GM19193 (cell line): ENCODE data around the gene KIAA0040.

Experiments used
- POLR2A ChIP-seq: IDR thresholded peaks from 4 replicates; pipeline ENCODE4 v1.6.1; 2011; ENCODE audit not compliant: insufficient read depth, insufficient read length; ENCODE audit errors: extremely low read depth

KIAA0040 gene

DNA sequence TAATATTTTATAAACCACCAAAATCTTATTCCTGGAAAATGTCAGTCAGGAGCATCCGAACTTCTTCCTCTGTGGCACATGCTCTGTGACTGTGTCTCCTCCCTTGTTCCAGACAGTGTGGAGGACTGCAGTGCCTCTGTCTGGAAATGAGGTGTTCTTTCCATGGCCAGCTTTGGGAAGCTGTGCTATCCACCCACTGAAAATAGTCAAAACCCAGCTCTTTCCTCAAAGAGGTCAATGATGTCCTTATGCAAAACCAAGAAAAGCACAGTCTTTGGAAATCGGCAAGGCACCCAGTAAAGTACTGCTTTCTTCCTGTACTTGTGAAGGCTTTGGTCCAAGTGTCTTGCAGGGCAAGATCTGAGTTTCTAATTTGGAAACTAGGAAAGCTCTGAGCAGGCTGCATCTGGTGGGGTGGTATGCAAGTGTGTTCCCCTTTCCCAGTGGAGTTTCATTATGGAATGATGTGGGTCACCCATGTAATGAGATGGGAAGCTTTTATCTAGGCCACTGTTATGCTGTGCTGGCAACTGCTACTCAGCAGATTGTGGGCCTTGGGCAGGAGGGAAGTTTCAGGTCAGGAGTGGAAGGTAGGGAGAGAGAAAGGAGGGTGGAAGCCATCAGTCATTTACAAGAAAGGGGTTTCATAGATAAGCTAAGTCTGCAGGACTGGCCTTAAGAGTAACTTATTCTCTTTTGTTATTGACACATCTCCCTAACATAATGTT lies 6.0 kb downstream of the KIAA0040 start:
- TF ChIP-seq POLR2A, result no peak

DNA sequence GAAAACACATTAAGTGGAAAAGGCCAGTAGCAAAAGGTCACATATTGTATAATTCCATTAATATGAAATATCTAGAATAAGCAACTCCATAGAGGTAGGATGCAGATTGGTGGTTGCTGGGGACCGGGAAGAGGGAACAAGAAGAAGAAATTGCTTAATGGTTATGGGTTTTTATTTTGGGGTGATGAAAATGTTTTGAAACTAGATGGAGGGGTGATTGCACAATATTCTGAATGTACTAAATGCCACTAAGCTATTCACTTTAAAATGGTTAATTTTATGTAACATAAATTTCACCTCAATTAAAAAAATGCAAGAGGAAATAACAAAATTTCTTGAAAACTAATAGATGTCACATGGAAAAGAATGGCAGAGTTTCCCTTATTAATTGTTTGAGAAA lies 6.7 kb downstream of the KIAA0040 start:
- no peak for TF ChIP-seq POLR2A

DNA sequence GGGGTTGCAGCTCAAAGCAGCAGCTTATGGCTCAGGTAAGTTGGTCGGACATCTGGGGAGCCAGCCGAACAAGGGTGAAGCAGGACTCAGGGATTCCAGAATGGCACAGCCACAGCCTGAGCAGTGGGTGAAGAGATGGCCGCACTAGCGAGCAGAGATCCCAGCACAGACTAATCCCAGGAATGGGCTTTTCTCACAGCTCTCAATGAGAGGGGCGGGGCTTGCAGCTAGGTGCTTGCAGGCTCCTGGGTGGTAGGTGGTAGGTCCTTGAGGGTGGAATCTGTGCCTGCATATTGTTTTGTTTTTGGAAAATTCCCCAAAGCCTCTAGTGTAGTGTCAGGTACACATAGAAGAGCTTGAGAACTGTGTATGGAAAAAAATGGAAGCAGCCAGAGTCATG lies 9.0 kb downstream of the KIAA0040 start:
- no peak for TF ChIP-seq POLR2A

DNA sequence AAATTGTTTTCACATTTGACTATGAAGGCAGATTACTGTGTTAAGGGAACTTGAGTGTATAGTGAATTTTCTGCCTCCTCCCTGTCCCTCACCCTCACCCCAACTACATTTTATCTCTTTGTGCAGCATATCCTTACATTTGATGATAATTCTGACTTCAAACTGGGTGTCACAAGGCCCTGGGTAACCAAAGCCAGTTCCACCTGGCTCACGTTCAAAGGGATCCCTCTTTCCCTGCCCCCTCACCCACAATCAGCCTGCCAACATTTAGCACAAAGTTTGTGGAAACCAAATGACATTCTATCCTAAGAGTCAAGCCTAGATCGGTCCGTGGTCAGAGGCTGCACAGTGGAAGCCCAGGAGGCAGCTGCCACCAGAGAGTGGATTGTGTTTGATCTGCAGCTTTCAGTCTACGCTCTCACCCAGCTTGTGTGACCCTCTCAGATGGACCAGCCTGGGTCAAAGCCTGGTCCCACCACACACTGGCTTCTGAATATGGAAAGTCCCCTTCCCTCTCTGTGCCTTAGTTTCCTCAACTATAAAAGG lies 10.3 kb downstream of the KIAA0040 start:
- no peak for TF ChIP-seq POLR2A

DNA sequence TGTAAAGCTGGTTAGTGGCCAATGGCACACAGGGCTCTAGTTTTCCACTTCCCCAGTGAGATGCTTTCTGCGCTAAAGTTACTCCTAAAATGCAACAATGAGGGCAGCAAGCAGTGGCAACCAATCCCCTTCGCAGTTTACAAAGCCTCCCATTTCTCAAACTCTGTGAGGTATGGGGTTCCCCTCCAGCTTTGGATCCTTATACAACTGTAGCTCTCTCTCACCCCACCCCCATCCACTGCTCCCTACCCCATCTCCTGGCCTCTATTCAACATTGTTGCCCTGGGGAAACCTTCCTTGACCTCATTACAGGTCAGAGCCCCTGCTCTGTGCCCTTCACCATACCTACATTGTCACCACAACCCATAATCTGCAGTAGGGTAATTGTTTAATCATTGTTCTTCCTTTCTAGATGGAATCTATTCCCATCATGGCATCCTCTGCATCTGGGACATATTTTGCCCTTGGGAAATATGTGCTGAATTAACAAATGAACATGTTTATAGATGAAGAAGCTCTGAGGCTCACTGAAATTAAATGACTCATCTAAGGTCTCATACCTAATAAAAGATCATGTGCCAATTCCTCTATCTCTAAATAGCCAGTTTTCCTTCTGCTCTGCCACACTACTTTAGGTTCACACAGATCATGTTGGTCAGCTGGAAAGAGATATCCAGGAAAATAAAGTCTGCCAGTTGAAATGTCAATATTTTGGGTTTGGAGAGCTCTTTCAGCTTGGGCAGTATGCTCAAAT lies 12.6 kb downstream of the KIAA0040 start:
- no peak for TF ChIP-seq POLR2A

DNA sequence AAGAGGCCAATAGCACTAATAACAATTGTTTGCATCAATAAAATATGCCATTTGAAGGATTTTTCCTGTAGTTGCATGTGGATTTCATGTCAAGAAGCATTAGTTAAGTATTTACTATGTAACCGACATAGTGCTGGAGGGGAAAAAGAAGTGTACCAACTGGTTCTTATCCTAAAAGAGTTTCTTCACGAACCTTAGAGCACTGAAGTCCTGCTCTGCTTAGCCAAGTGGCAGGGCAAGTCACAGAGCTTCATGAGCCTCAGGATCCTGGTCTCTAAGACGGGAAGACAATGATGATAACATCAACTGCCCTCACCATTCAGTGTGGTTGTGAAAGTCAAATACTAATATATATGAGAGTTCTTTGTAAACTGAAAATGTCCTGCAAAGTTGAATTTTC lies 14.1 kb downstream of the KIAA0040 start:
- no peak for TF ChIP-seq POLR2A

DNA sequence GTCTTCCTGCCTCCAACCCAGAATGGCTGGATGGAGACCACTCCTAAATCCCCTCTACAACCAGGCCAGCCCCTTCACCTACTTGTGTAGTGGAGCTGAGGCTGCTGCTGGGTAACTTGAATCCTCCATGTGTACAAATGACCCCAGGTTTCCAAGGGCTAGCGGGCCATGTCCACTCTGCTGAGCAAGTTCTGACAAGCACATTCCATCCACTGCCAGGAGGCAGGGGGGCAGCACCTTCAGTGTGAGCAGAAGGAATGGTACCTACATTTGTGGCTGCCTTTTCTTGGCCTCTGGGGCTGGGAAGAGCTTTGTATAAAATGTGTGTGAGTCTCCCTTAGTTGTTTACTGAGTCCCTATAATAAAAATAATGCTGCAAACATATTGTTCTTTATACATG lies 14.5 kb downstream of the KIAA0040 start:
- TF ChIP-seq POLR2A, result no peak

DNA sequence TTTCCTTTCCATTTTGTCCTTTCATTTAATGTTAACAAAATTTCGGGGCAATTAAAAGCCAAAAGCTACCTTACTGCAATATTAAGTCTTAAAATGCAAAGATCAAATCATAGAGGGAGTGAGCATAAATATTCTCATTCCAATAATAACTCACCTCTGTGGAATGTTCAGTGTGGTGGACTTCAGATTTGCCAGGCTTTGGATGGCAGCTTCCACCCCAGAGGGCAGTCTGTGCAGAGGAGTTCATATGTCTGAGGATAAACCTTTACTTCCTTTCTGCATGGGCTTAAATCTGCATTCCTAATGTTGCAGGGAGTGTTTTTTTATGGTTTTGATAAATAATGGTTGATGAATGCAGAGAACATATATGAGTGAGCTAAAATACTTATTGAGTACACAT lies 16.3 kb downstream of the KIAA0040 start:
- no peak for TF ChIP-seq POLR2A

DNA sequence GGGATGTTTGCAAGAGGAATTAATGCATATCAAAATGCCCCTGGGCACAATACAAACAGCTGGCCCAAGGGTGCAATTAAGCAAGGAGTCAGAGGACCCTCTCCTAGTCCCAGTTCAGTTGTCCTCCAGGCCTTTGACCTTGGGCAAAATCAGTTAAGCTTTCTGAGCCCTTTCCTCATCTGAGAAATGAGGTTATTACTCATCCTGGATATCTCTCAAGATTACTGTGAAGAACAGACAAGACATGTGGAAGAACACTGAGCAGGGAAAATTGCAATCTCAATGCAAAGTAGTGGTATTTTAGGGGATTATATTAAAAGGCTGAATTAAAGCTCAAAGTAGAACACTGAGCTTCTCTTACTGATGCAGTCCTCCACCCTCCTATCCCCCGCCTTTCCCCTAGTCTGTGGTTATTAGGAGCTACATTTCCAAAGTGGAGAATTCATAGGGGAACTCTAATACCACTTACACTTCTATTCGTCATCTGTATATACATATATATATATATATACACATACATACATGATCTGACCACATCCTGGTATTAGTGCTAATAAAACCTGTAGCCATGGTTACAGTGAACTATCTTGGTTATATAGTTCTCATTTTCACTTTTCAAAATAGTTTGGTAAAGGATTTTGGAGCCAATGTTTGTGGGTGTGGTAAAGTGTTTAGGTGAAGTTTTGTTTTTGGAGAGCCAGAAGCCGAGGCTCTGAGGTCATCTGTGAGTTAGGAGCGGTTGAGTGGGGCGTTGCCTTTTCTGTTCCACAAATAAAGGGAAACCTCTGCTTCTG lies 18.1 kb downstream of the KIAA0040 start:
- no peak for TF ChIP-seq POLR2A

DNA sequence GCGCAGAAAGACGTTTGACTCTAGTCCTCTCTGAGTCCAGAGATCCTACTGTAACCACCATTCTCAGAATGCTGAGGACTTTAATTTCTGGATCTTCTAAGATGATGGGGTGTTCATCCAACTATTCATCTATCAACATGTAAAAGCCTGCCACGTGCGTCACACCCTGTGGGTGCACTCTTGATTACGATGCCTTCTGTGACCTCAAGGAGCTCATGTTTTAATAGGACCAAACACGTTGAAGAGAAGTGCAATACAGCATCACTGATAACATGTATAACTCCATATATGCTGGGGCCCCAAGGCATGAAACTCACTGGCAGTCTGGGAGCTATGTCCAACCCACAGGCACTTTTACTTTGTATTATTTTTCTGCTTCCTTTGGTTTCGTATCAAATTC lies 19.0 kb downstream of the KIAA0040 start:
- no peak for TF ChIP-seq POLR2A

DNA sequence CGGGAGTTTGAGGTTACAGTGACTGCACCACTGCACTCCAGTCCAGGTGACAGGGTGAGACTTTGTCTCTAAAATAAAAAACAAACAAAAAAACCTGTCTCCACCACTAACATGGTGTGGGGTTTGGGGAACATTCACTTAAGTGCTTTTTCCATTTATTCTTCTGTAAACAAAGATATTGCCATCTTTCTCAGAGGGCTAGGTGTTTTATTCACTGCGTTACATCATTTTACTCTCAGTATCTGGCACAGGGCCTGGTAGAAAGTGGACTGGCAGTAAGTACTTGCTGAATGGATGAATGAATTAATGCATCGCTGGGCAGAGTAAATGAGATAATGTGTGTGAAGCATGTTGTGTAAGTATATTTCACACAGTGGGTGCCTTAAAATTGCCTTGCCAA lies 20.1 kb downstream of the KIAA0040 start:
- TF ChIP-seq POLR2A, result no peak

DNA sequence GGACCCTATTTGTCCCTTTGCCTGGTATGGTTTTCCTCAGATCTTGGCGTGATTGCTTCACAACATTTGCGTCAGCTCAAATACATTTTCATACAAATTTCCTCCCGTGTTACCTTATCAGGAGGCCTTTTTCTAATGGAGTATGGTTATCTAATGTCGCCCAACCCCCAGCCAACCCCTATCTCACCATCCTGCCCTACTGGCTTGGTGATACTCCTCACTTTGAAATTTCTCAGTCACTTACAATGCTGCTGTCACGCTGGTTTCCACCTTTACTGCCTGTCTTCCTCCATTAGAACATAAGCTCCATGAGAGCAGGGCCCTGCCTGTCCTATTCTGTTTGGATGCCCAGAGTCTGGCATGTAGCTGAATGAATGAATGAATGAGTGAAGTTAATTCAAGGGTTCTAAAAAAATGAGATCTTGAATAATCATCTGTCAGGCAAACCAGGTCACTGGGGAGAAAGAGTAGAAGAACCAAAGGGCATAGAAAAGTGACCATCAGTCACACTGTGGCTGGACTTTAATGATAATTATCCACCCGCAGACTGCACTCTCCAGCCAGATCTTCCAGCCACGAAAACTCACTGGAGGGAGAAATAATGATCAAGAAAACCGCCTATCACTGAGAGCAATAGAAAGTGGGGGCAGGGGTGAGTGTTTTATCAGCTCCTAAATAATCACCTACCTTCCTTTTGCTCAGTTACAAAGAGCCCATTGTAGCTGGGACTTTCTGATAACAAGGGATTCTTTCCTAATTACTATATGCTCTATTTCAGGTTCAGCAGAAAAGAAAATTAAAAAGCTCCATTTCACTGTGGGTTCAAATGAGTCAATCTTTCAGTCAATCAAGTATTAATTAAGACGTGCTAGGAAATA lies 21.3 kb downstream of the KIAA0040 start:
- TF ChIP-seq POLR2A, result no peak

DNA sequence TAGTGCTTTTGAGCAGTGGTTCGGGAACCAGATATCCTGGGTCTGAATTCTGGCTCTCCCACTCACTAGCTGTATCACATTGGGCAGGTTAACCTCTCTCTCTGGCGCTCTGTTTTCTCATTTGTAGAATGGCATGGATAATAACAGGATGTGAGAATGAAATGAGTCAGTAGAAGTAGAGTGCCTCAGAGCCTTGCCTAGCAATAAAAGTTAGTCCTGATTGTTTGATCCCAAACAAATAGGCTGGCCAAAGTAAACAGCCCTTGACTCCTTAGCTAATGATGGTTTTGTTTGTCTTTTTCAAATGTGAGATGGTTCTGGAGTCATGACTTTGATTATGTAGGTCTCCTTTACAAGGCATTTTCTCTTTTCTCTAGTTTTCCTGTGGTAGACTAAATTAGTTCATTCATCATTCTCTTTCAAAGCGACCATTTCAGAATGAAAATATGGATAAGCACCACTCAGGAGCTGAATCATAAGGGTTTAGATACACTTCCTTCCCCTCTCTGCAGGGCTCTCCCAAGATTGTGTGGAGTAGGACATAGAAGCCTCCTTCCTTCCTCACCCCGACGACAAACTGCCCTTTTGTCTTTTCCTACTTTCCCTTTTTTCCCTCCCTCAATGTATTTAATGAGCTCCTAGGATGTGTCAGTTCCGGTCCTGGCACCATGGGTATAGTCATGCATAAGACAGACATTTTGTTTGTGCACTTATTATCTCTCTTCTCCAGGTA lies 23.1 kb downstream of the KIAA0040 start:
- TF ChIP-seq POLR2A, result no peak

DNA sequence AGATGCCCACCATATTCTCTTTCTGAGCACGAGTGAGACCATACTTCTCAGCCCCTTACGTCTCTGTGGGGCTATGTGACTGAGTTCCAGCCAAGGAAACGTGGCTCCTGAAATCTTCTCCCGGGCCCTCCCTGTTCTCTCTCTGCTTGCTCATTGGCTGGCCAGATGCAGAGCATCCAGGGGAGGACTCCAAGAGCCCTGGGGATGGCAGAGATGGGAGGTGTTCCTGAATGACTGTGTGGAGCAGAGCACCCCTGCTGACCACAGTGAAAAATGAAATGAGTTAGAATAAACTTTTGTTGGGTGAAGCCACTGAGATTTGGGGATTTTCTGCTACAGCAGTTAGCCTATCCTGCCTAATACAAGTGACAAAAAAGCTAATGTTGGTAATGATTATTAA lies 23.8 kb downstream of the KIAA0040 start:
- no peak for TF ChIP-seq POLR2A
